Muscle of leg (tissue), 11 donors: ENCODE data around the gene PACS2. TPM values are rescaled to one million over a fixed set of nuclear protein-coding genes. Genes with fewer than 3 reads are reported as not detected.
"Not testable (repeated sequence)": the region's sequence is repeated elsewhere in the genome, so short reads cannot be mapped to it uniquely, and the experiment has no call there.

Source experiments
- DNase-seq: peaks from one replicate; pipeline ENCODE4 v3.0.0; 2013
- H3K27ac ChIP-seq: one replicate; pipeline ENCODE4 v1.5.1; 2013; ENCODE audit warnings: mild to moderate bottlenecking, low read length, control low read depth
- H3K27me3 ChIP-seq: one replicate; pipeline ENCODE4 v1.6.1; 2013; ENCODE audit warnings: low read length; ENCODE audit not compliant: control insufficient read depth, insufficient read depth
- H3K36me3 ChIP-seq: one replicate; pipeline ENCODE4 v1.6.1; 2013; ENCODE audit warnings: low read length; ENCODE audit not compliant: control insufficient read depth, insufficient read depth
- H3K4me1 ChIP-seq: one replicate; pipeline ENCODE4 v1.6.1; 2013; ENCODE audit warnings: low read length; ENCODE audit not compliant: control insufficient read depth, insufficient read depth
- H3K4me3 ChIP-seq: one replicate; pipeline ENCODE4 v1.5.1; 2013; ENCODE audit warnings: low read length, control low read depth
- H3K9me3 ChIP-seq: replicated peaks from 2 replicates; pipeline ENCODE4 v1.6.1; 2013; ENCODE audit warnings: low read depth, low read length; ENCODE audit not compliant: control insufficient read depth
- WGBS: methylation state at CpG from one replicate; pipeline ENCODE4 v1.1.5; 2013; ENCODE audit warnings: missing lambda C conversion rate; ENCODE audit not compliant: insufficient coverage; 5-methylcytosine and 5-hydroxymethylcytosine counted together
- polyA plus RNA-seq, 8 donors: library from polyadenylated mRNA; unstranded; fragments of 120-200 nt; gene quantifications; one replicate each; pipeline versions ENCODE4 v1.2.1 to v1.2.3, GENCODE V29; 2013; ENCODE audit warnings: inconsistent platforms in 1 of 8, low replicate concordance in 1 of 8; ENCODE audit not compliant: insufficient read length in 8 of 8, insufficient read depth in 1 of 8
- total RNA-seq: library from RNA; stranded (reverse); fragments of 120-200 nt; gene quantifications from one replicate; pipeline ENCODE4 v1.2.4, GENCODE V29; 2013

The PACS2 gene
- total and polyA plus RNA-seq, 9 donors: 66.2 to 110 (median 86.5) TPM

DNA sequence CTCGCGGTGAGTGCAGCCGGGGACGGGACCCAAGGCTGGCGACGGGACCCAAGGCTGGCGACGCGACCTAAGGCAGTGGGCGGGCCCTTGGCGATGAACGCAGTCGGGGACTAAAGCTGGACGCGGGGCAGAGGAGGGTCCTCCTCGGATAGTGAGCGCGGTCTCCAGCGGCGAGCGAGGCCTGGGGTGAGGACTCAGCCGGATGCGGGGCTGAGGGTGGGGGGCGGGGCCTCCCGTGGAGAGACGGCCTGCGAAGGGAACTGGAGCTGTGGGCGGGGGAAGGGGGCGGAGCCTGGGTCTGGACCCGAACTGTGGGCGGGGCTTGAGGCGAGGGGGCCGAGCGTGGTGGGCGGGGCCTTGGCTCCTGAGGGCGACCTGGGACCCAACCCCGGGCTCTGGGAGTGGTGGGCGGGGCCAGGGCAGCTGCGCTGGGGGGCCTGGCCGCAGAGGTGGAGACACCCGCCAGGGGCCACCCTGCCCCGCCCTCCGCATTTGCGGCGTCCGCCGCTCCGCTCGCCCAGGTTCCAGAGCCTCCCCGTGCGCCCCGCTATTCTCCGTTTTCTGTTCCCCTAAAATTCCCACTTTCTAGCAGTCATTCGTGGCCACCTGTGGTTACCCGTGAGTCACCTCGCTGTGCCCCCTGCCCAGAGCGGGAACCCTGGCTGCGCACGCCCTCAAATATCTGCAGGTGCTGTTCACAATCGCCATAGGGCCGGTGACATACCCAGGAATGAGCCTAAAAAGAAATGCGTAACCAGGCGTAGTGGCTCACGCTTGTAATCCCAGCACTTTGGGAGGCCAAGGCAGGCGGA is 13.2 kb upstream of the PACS2 start:
- Histone ChIP-seq H3K36me3 (peaks cover 4% of the 10 kb centered on the region), H3K9me3 (no peaks in the 10 kb centered on the region), H3K4me1 (peaks cover 9% of the 10 kb centered on the region), H3K27ac (peak overlapping the region; percentile 99), H3K4me3 (peak overlapping the region; percentile 76), H3K27me3 (no peaks in the 10 kb centered on the region)
- 4% methylated on average over 63 of the region's 65 CpGs for WGBS
- DNase-seq: peak; percentile 97

- no CpG with 5 or more reads among the region's 11 CpGs for WGBS
- H3K4me3 ChIP-seq, H3K27ac ChIP-seq, H3K4me1 ChIP-seq, H3K36me3 ChIP-seq, DNase-seq, H3K9me3 ChIP-seq, H3K27me3 ChIP-seq: not testable (repeated sequence)
Observed at GRCh38 chr14:105301915-105302249, 12.7 kb upstream of the PACS2 start.

DNA sequence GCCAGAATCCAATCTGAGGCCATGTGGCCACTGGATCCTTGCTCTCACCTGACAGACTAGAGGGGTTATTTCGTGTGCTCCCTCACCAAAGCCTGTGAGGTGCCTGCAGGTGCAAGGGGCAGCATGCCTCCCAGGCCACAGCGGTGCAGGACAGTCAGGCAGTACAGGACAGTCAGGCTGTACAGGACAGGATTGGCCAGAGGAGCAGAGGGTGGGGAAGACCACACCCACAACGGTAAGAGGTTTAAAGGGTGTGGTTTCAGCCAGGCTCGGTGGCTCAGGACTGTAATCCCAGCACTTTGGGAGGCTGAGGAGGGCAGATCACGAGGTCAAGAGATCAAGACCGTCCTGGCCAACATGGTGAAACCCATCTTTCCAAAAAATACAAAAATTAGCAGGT is 10.6 kb upstream of the PACS2 start:
- WGBS: 74% methylated on average over 3 of the region's 6 CpGs

DNA sequence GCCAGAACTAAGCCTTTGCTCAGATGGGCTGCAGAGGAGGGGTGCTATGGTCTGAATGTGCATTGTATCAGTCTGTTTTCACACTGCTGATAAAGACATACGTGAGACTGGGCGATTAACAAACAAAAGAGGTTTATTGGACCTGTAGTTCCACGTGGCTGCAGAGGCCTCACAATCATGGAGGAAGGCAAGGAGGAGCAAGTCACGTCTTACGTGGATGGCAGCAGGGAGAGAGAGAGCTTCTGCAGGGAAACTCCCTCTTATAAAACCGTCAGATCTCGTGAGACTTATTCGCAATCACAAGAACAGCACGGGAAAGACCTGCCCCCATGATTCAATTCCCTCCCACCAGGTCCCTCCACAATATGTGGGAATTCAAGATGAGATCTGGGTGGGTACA is 10.0 kb upstream of the PACS2 start:
- Histone ChIP-seq H3K9me3 (no peaks in the 10 kb centered on the region), H3K36me3 (peaks cover 4% of the 10 kb centered on the region), H3K4me3 (no peak overlapping the region), H3K4me1 (peaks cover 9% of the 10 kb centered on the region), H3K27ac (no peak overlapping the region), H3K27me3 (no peaks in the 10 kb centered on the region)
- 71% methylated on average over 3 of the region's 9 CpGs for WGBS
- no peak for DNase-seq

More for the DNA sequence above, 10.6 kb upstream of the PACS2 start:
- H3K4me3 ChIP-seq: no peak overlapping the region
- H3K4me1 ChIP-seq: peaks cover 9% of the 10 kb centered on the region
- H3K9me3 ChIP-seq: no peaks in the 10 kb centered on the region
- no peak overlapping the region for H3K27ac ChIP-seq
- H3K36me3 ChIP-seq: peaks cover 4% of the 10 kb centered on the region
- no peaks in the 10 kb centered on the region for H3K27me3 ChIP-seq
- DNase-seq: no peak

GRCh38 chr14:105305345-105305744 is 9.2 kb upstream of the PACS2 start:
- no peaks in the 10 kb centered on the region for H3K27me3 ChIP-seq
- WGBS: 68% methylated on average over 8 of the region's 9 CpGs

GRCh38 chr14:105305791-105306190 is 8.8 kb upstream of the PACS2 start:
- no peaks in the 10 kb centered on the region for H3K9me3 ChIP-seq
- H3K36me3 ChIP-seq: peaks cover 4% of the 10 kb centered on the region
- DNase-seq: no peak
- H3K4me3 ChIP-seq: no peak overlapping the region
- 55% methylated on average over 8 of the region's 9 CpGs for WGBS
- H3K4me1 ChIP-seq: peaks cover 4% of the 10 kb centered on the region
- no peaks in the 10 kb centered on the region for H3K27me3 ChIP-seq
- H3K27ac ChIP-seq: no peak overlapping the region

More at GRCh38 chr14:105305345-105305744, 9.2 kb upstream of the PACS2 start:
- Histone ChIP-seq H3K27ac (no peak overlapping the region), H3K9me3 (no peaks in the 10 kb centered on the region), H3K4me3 (no peak overlapping the region), H3K36me3 (peaks cover 4% of the 10 kb centered on the region), H3K4me1 (peaks cover 4% of the 10 kb centered on the region)
- DNase-seq: no peak

- peaks cover 4% of the 10 kb centered on the region for H3K36me3 ChIP-seq
- no peak overlapping the region for H3K4me3 ChIP-seq
- H3K4me1 ChIP-seq: peaks cover 4% of the 10 kb centered on the region
- no peak overlapping the region for H3K27ac ChIP-seq
- H3K27me3 ChIP-seq: no peaks in the 10 kb centered on the region
- WGBS: 47% methylated on average over 4 of the region's 4 CpGs
- DNase-seq: no peak
- H3K9me3 ChIP-seq: no peaks in the 10 kb centered on the region
Observed at GRCh38 chr14:105307052-105307727, 7.4 kb upstream of the PACS2 start.

- 100% methylated on average over 1 of the region's 8 CpGs for WGBS
- H3K9me3 ChIP-seq: no peaks in the 10 kb centered on the region
Observed at GRCh38 chr14:105309371-105309770, 5.2 kb upstream of the PACS2 start.

GRCh38 chr14:105311838-105312237 is 2.7 kb upstream of the PACS2 start:
- H3K36me3 ChIP-seq: no peaks in the 10 kb centered on the region
- H3K9me3 ChIP-seq: no peaks in the 10 kb centered on the region
- H3K27ac ChIP-seq: no peak overlapping the region
- no peaks in the 10 kb centered on the region for H3K27me3 ChIP-seq
- no peak for DNase-seq
- 74% methylated on average over 7 of the region's 12 CpGs for WGBS
- H3K4me1 ChIP-seq: peaks cover 33% of the 10 kb centered on the region
- no peak overlapping the region for H3K4me3 ChIP-seq

More at GRCh38 chr14:105309371-105309770, 5.2 kb upstream of the PACS2 start:
- no peak for DNase-seq
- Histone ChIP-seq H3K27me3 (no peaks in the 10 kb centered on the region), H3K4me1 (peaks cover 18% of the 10 kb centered on the region), H3K4me3 (no peak overlapping the region), H3K36me3 (no peaks in the 10 kb centered on the region), H3K27ac (no peak overlapping the region)

DNA sequence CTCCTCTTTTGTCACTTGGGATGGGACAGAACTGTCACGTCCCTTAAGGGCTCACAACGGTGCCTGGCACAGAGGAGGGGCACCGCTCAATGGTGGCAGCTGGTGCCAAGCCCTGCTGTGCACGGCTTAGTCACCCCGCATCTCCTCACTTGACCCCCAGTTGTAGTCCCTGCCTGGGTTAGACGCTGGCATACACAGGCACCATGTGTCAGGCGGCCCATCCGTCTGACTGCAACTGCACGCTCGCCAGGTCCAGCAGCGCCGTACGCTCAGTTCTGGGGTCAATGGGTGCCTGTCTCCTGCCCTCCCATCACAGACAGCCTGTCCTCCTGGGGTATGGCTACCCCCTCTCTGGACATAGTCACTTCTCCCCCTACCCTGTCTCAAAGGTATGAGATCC is 1.6 kb upstream of the PACS2 start:
- Histone ChIP-seq H3K27me3 (no peaks in the 10 kb centered on the region), H3K4me3 (no peak overlapping the region), H3K4me1 (peaks cover 43% of the 10 kb centered on the region), H3K9me3 (no peaks in the 10 kb centered on the region), H3K36me3 (no peaks in the 10 kb centered on the region), H3K27ac (peak overlapping the region; percentile 94)
- 93% methylated on average over 13 of the region's 13 CpGs for WGBS
- no peak for DNase-seq
